SW 1271 (cell line): ENCODE results near the gene BBS7.

Source experiments
- DNase-seq, 2 experiments: peaks; one replicate each; lab custom pipeline; 2025; lab: John Stamatoyannopoulos, UW

Gene BBS7

DNA sequence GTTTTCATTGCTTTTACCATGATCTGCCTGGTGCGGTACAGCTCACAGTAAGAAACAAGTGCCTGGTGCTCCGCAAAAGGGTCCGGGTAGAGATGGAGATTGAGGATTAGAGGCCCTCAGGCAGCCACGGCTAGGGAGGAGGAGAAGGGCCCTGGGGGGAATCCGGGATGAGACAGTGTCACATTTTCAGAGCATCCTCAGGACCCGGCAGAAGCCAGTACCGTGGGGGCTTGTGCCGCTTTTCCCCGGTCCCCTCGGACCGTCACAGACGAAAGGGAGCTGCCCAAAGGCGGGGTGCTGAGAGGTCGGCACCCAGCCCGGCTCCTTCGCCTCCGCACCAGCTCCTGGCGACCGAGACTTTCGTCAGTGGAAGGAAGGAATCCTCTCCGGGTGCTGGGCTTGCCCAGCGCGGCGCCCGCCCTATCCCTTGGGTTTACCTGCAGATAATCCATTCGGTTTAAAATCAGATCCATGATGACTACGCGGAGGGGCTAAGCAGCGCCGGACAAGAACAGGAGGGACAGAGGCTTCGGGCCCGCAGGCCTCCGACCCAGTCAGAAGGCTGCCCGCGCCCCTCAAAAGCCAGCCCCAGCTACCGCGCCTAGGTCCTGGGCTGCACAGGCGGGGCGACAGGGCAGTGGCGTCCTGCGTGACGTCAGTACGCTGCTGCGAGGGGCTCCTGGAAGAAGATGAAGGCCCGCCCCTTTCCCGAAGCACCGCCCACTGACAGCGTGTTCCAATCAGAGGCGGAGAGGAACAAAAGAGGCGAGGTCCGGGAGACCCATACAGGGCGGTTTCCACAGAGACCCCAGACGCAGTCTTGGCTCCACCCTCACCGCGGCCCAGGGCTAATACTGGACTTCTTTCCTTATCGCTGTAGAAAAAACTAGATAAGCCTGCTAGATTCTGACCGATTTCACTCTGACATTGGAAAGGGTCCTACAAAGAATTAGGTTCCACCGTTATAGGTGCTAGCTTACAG, at the start of gene BBS7:
Gene BBS7, minus strand, starts transcription at position 634 of the 982 bp plus-strand sequence. Its CDS starts 161 bp downstream, at position 473.
- DNase-seq = peak; percentile 54 to 92

DNA sequence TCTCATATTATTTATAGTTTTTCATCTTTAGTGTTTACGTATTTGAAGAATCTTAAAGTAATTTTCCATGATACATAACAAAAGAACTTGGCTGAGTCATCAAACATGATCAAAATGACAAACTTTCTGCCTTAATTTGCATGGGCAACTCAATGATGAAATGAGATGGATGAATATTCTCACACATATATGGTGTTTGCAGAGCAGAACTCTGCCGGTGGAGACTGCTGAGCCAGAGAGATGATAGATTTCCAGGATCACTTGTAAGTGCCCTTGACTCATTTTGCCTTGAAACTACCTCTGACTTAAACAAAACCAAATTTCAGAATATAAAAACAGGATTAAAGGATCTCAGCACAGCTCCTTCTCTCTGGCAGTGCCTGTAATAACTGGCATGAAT, 43.4 kb upstream of the BBS7 start:
- DNase-seq = no peak

DNA sequence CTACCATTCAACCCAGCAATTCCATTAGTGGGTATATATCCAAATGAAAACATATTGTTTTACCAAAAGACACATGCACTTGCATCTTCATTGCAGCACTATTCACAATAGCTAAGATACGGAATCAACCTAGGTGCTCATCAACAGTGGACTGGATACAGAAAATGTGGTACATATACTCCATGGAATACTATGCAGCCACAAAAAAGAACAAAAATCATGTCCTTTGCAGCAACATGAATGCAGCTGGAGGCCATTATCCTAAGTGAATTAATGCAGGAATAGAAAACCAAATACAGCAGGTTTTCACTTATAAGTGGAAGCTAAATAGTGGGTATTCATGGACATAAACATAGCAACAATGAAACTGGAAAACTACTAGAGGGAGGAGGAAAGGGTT, 38.1 kb upstream of the BBS7 start:
- no peak for DNase-seq

- DNase-seq = peak in 1 of 2 experiments; percentile 29
Observed at GRCh38 chr4:121900132-121900983, 30.1 kb upstream of the BBS7 start.

GRCh38 chr4:121898150-121898549, 27.9 kb upstream of the BBS7 start:
- DNase-seq = no peak

DNA sequence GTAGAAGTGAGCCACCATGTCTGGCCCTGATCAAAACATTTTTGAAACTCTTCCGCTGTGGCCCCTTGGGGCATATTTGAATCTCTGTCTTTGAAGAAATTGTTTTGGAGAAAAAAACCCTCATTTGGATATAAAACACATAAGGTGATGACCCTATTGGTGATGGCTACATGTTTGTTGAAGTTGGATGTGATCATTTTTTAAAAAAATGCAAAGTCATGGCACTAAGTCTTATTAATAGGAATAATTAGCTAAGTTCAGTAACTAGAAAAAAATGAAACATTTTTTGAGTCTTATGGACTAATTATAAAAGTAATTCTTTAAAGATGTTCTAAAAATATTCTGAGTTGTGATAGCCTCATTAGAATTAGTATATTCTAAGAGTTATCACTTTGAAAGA, 17.9 kb upstream of the BBS7 start:
- no peak for DNase-seq

GRCh38 chr4:121885115-121885514, 14.8 kb upstream of the BBS7 start:
- no peak for DNase-seq

GRCh38 chr4:121881158-121881557, 10.9 kb upstream of the BBS7 start:
- no peak for DNase-seq

DNA sequence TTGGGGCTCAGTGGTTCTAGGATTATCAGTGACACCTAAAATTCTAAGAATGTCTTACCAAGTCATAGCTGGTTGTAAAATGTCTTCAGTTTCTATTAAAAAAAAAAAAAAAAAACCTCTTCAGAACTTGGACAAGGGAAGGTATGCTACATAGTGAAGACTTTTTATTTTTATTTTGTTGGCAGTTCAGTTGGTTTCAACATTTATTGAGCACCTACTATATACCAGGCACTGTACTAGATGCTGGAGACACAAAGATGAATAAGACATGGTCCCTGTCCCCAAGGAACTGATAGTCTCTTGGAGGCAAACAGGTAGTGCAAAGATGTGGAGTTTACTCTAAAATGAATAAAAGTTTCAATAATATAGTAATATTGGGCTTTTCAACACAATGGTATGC, 8.9 kb upstream of the BBS7 start:
- no peak for DNase-seq

DNA sequence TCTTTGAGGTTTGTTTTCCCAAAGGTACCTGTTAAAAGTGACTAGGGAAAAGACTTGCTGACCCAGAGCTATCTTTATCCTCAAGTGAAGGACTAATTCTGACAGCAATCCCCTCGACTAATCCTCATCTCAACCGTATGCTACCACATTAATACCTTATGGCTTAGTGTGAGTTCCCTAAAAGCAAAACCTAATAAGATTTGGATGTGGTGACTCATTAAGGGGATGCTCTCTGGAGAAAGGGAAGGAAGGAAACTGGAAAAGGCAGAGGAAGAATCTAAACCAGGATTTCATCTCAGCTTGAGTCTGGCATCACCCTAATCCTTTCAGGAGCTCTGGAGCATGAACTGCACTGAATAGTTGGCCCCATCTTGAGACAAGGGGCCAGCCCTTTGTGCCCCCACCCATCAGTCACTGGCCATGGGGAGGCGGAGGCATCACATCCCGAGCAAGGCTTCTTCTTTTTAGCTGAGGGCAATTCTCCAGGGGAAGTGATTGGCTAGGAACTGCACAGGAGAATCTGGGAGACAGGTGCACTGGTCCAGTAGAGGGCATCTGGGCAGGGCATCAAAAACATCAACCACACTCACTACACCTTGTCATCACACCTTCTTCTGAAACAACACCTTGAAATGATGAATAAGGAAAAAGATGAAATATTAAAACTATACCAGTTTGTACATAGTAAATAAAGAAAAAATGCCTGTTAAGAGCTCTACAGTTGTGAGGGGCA, 6.9 kb upstream of the BBS7 start:
- DNase-seq = no peak

- no peak for DNase-seq
Observed at GRCh38 chr4:121876070-121876469, 5.8 kb upstream of the BBS7 start.

DNA sequence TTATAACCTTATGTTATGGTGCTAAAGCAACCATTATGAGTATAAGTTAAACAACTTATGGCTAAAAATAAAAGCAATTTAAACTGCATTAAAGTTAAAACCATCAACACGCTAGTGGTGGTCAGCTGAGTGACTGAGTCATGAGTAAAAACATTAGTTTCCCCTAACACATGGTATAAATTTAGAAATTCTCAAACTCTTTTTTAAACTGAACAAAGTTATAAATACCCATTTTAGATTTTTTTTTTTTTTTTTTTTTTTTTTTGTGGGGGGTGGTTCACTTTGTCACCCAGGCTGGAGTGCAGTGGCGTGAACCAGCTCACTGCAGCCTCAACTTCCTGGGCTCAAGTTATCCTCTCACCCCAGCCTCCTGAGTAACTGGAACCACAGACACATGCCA, 5.4 kb upstream of the BBS7 start:
- no peak for DNase-seq

DNA sequence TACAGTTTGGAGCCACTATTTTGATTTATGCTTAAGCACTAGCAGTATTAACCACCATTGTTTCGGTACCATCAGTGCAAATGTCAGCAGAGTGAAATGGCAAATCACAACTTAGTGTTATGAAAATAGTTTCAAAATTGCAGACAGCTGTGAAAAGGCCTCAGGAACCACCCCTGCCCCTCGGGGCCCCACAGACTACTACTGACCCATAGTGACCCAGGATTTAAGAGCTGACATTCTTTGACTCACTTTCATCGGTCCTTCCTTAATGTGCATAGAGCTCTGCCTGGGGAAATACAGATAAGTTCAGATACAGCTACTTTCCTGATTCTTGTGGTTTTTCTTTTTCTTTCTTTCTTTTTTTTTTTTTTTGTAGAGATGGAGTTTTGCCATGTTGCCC, 3.3 kb upstream of the BBS7 start:
- no peak for DNase-seq

DNA sequence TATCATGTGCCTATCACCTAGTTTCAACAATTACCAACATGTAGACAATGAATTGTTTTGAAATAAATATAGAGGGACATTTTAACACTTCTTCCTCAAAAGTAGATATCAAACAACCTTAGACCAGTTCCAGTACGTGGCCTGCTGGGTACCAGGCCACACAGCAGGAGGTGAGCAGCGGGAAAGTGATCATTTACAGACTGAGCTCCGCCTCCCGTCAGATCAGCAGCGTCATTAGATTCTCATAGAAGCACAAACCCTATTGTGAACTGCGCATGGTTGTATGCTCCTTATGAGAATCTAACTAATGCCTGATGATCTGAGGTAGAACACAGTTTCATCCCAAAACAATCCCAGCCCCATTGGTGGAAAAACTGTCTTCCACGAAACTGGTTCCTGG, 6.5 kb downstream of the BBS7 start:
- DNase-seq = no peak

DNA sequence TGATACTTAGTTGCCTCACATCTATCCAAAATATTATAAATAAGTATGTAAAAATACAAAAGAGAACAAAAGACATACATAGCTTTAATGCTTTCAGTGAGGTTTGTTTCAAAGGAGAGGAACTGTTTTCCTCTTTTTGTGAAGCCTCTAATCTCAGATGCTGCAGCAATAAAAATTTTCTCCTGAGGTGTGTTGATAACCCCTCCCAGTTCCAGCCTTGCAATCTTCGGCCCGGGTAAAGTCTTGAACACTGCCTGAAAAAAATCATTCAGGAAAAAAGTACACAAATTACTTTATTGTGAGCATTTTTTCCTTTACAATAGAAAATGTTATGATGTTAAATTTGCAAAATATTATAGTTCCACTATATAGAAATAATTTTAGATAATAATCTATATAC, 8.8 kb downstream of the BBS7 start:
- no peak for DNase-seq

DNA sequence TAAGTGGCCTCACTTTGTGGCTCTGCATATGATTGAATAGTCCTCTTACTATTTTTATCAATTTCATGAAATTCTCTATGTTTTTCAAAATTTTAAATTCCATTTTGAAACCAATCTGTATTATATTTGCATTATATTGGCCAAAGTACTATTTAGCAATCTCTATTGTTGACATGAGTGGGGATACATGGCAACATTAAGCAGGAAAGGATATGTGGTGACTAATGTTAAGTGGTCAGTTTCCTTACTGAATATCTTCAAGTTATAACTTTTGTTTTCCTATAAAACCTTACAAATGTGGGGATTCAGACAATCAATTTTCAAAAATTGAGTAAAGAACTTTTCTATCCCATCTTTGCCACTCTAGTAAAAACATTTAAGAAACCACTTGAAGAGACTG, 10.2 kb downstream of the BBS7 start:
- no peak for DNase-seq

- DNase-seq = no peak
Observed at GRCh38 chr4:121851354-121851753, 18.9 kb downstream of the BBS7 start.

- no peak for DNase-seq
Observed at GRCh38 chr4:121846662-121847061, 23.6 kb downstream of the BBS7 start.

DNA sequence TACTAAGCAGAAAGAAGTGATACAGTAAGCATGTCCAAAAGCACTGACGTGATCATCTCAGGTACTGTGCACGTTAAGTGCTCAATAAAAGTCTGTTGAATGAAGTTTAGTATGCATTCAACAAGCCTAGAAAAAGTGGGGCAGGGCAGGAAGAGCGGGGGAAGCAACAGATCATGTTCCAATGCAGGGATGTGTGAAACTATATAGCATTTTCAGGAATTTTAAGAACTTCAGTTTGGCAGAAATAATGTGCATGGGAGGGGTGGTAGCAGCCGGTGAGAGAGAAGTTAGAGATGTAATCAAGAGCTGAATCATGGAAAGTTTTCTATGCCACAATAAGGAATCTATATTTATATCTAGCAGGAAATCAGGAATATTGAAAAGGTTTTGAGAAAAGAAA, 27.4 kb downstream of the BBS7 start:
- no peak for DNase-seq

GRCh38 chr4:121838136-121838535, 32.1 kb downstream of the BBS7 start:
- DNase-seq = no peak

DNA sequence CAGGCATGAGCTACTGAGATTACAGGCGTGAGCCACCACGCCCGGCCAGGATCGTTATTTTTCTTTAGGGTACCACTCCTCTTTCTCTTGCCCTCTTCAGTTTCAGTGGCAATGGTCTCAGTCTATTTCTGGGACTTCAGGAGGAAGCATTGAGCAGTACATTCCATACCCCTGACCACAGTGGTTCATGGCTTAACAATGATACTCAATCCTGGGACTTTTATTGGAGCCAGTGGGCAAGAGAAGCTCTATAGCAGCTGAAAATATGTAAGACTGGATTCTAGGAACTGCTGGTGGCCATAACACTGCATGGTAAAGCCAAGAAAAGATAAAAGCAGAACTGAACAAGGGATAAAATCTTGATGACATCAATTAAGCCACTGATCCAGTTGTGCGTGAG, 40.8 kb downstream of the BBS7 start:
- DNase-seq = no peak

- DNase-seq = no peak
Observed at GRCh38 chr4:121827853-121828252, 42.4 kb downstream of the BBS7 start.
